ENCODE measurements around the gene FAF1. TPM values are rescaled to one million over a fixed set of nuclear protein-coding genes. Genes with fewer than 3 reads are reported as not detected.
"Not testable (repeated sequence)": the region's sequence is repeated elsewhere in the genome, so short reads cannot be mapped to it uniquely, and the experiment has no call there.

FAF1 gene
- total RNA-seq, 2 experiments from 2014 or later, result 84.6 to 88.2 TPM

DNA sequence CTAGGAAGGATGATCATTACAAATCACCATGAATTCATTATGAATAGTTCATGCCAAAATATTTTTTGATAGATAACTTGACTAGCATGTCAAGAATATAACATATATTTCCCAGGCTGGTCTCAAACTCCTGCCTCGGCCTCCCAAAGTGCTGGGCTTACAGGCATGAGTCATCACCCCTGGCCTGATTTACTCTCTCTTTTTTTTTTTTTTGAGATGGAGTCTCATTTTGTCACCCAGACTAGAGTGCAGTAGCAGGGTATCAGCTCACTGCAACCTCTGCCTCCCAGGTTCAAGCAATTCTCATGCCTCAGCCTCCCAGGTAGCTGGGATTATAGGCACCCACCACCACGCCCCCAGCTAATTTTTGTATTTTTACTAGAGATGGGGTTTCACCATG, 24.8 kb downstream of the FAF1 start:
- POLR2A ChIA-PET; H3K4me3 Mint-ChIP-seq; DNase-seq; H3K27ac Mint-ChIP-seq; CTCF ChIA-PET; H3K27me3 Mint-ChIP-seq; H3K36me3 Mint-ChIP-seq (ENCODE audit: low read depth); H3K9me3 Mint-ChIP-seq: not testable (repeated sequence)
- H3K4me1 Mint-ChIP-seq, result peaks cover 10% of the 10 kb centered on the region

DNA sequence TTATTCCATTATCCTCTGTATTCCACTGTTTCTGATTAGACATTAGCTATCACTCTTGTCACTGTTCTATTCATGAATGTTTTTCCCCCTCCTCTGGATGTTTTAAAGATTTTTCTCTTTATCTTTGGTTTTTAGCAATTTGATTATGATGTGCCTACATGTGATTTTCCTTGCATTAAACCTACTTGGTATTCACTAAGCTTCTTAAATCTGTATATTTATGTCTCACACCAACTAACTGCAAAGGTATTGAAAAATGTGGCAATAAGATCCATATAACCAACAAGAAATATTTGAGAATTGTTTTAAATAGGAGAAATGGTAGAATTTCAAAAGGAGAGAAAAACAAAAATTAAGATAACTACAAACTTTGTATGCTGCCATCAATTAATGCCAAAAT, 25.2 kb downstream of the FAF1 start:
- Mint-ChIP-seq H3K9me3 (no peaks in the 10 kb centered on the region), H3K27me3 (no peaks in the 10 kb centered on the region), H3K4me3 (no peak overlapping the region), H3K4me1 (peaks cover 15% of the 10 kb centered on the region), H3K36me3 (ENCODE audit: low read depth) (peaks cover 3% of the 10 kb centered on the region), H3K27ac (no peak overlapping the region)
- ChIA-PET POLR2A (no interaction called here), CTCF (no interaction called here)
- no peak for DNase-seq

DNA sequence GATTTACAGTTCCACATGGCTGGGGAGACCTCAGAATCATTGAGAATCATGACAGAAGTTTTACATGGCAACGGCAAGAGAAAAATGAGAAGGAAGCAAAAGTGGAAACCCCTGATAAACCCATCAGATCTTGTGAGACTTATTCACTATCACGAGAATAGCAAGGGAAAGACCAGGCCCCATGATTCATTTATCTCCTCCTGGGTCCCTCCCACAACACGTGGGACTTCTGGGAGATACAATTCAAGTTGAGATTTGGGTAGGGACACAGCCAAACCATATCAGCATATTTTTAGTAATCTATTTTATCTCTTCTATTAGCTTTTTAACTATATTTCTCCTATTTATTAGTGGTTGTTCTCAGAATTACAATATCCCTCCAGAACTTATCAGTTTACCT, 26.3 kb downstream of the FAF1 start:
- CTCF ChIA-PET; H3K9me3 Mint-ChIP-seq; H3K27me3 Mint-ChIP-seq; DNase-seq; H3K4me3 Mint-ChIP-seq; H3K36me3 Mint-ChIP-seq (ENCODE audit: low read depth); POLR2A ChIA-PET; H3K27ac Mint-ChIP-seq: not testable (repeated sequence)
- H3K4me1 Mint-ChIP-seq, result peaks cover 15% of the 10 kb centered on the region

DNA sequence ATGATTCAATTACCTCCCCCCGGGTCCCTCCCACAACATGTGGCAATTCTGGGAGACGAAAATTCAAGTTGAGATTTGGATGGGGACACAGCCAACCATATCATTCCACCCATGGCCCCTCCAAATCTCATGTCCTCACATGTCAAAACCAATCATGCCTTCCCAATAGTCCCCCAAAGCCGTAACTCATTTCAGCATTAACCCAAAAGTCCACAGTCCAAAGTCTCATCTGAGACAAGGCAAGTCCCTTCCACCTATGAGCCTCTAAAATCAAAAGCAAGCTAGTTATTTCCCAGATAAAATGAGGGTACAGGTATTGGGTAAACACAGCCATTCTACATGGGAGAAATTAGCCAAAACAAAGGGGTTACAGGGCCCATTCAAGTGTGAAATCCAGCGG, 28.0 kb downstream of the FAF1 start:
- CTCF ChIA-PET, result interaction anchor here (1.0 kb wide), 1 partner anchor 28 kb away, joined by 3 read pairs; the partner anchor contains the start of gene FAF1
- POLR2A ChIA-PET, result not testable (repeated sequence)

DNA sequence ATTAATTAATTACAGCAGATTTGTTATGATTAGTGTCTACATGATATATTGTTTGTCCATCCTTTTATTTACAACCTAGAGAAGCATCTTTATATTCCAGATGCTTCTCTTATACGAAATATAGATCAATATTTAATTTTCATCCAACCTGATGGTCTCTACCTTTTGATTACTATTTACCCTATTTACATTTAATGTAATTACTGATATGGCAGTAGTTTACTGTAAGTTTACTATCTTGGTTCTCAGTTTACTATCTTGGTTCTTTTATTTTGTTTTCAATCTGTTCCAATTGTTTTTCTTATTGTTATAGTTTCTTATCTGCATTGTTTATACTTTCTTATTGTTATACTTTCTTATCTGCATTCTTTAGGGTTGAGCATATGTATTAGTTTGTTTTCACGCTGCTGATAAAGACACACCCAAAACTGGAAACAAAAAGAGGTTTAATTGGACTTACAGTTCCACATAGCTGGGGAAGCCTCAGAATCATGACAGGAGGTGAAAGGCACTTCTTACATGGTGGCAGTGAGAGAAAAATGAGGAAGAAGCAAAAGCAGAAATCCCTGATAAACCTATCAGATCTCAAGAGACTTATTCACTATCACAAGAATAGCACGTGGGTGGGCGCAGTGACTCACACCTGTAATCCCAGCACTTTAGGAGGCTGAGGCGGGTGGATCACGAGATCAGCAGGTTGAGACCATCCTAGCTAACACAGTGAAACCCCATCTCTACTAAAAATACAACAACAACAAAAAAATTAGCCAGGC, 28.9 kb downstream of the FAF1 start:
- CTCF ChIA-PET, result interaction anchor here (1.0 kb wide), 1 partner anchor 29 kb away, joined by 3 read pairs; the partner anchor contains the start of gene FAF1

More for the DNA sequence above, 28.0 kb downstream of the FAF1 start:
- not testable (repeated sequence) for DNase-seq; H3K27me3 Mint-ChIP-seq; H3K36me3 Mint-ChIP-seq (ENCODE audit: low read depth); H3K4me3 Mint-ChIP-seq; H3K27ac Mint-ChIP-seq; H3K9me3 Mint-ChIP-seq
- peaks cover 17% of the 10 kb centered on the region for H3K4me1 Mint-ChIP-seq

DNA sequence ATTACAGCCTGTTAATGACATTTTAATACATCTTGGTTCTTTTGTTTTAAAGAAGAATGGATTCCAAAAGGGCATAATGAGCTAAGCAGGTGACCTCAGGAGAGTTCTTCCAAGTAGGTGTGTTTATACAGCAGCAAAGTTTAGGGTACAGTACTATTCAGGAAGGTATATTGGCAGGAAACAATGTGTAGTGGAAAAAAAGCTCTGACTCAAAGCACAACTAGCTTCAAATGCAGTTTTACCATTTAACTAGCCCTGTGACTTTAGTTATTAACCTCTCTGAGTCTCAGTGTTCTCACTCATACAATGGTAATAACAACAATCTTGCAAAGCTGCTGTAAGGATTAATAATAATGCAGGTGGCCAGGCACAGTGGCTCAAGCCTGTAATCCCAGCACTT, 29.9 kb downstream of the FAF1 start:
- no peak overlapping the region for H3K4me3 Mint-ChIP-seq
- CTCF ChIA-PET, result interaction anchor here (1.0 to 1.3 kb wide), 5 partner anchors 9 to 47 kb away, joined by 3 to 4 read pairs (median 3); no protein-coding TSS in a partner anchor
- POLR2A ChIA-PET, result interaction anchor here (0.5 kb wide), 1 partner anchor 327 kb away, joined by 11 read pairs; no protein-coding TSS in a partner anchor
- DNase-seq, result no peak
- peaks cover 10% of the 10 kb centered on the region for H3K36me3 Mint-ChIP-seq (ENCODE audit: low read depth)
- no peaks in the 10 kb centered on the region for H3K27me3 Mint-ChIP-seq
- no peak overlapping the region for H3K27ac Mint-ChIP-seq
- H3K4me1 Mint-ChIP-seq, result peaks cover 17% of the 10 kb centered on the region
- peaks cover under 1% of the 10 kb centered on the region for H3K9me3 Mint-ChIP-seq

More for the DNA sequence above, 28.9 kb downstream of the FAF1 start:
- Mint-ChIP-seq H3K27ac (no peak overlapping the region), H3K4me3 (no peak overlapping the region), H3K9me3 (no peaks in the 10 kb centered on the region), H3K27me3 (no peaks in the 10 kb centered on the region), H3K4me1 (peaks cover 17% of the 10 kb centered on the region), H3K36me3 (ENCODE audit: low read depth) (peaks cover 8% of the 10 kb centered on the region)
- POLR2A ChIA-PET, result no interaction called here
- DNase-seq, result no peak

DNA sequence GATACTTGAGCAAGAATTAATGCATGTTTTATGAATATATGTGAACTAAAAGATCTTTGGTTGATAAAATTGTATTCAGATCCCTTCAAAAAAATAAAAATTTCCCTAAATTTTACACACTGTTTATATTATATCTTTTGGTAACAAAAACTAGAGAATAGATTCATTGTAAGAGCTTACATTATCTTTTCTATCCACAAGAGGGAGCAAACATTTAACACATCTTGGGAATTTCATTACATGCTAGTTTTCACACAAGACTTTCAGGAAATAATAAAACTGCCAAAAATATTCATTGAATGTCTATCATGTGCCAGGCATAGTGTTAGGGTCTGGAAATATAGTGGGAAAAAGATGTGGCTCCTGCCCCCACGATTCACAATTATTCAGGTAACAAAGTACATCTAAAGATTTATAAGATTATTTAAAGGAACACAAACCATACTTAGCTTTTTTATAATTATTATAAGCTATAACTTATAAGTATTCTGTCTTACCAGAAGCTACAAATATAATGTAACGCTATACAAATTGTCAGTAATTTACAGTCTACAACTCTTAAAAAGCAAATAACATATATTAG, 30.6 kb downstream of the FAF1 start:
- H3K4me1 Mint-ChIP-seq, result peaks cover 17% of the 10 kb centered on the region
- POLR2A ChIA-PET, result interaction anchor here (0.5 kb wide), 1 partner anchor 328 kb away, joined by 11 read pairs; no protein-coding TSS in a partner anchor
- H3K9me3 Mint-ChIP-seq, result peaks cover 3% of the 10 kb centered on the region
- CTCF ChIA-PET, result interaction anchor here (1.0 to 1.3 kb wide), 6 partner anchors 9 to 48 kb away, joined by 3 to 4 read pairs (median 3); no protein-coding TSS in a partner anchor
- H3K27me3 Mint-ChIP-seq, result no peaks in the 10 kb centered on the region
- no peak overlapping the region for H3K4me3 Mint-ChIP-seq
- H3K36me3 Mint-ChIP-seq (ENCODE audit: low read depth), result peaks cover 13% of the 10 kb centered on the region
- no peak for DNase-seq
- H3K27ac Mint-ChIP-seq, result no peak overlapping the region

DNA sequence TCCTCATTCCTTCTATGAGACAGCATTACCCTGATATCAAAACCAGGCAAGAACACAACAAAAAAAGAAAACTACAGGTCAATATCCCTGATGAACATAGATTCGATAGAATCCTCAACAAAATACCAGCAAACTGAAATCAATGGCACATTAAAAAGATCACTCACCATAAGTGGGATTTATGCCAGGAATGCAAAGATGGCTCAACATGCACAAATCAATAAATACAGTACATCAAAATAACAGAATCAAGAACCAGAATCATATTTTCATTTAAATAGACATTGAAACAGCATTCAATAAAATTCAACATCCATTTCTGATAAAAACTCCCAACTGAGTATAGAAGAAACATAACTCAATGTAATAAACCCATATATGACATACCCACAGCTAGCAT, 36.5 kb downstream of the FAF1 start:
- H3K4me3 Mint-ChIP-seq, result no peak overlapping the region
- ChIA-PET CTCF (no interaction called here), POLR2A (no interaction called here)
- no peaks in the 10 kb centered on the region for H3K27me3 Mint-ChIP-seq
- no peak for DNase-seq
- H3K27ac Mint-ChIP-seq, result no peak overlapping the region
- H3K9me3 Mint-ChIP-seq, result peaks cover 25% of the 10 kb centered on the region
- peaks cover 5% of the 10 kb centered on the region for H3K4me1 Mint-ChIP-seq
- peaks cover 32% of the 10 kb centered on the region for H3K36me3 Mint-ChIP-seq (ENCODE audit: low read depth)

DNA sequence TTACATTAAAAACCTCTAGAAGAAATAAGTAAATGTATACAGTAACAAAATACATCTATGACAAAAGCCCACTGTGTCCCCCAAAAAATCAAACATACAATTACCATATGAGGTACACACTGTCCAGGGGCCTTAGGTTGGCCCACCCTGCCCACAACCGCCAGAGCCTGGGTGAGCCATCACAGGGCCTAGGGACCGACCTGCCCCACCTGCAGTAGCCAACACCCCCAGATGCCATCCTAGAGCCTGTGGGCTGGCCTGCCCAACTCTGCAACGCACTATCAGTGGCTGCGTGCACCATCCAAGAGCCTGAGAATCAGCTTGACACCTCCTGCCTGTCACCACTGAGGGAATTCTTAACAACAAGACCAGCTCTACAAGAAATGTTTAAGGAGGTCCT, 39.0 kb downstream of the FAF1 start:
- Mint-ChIP-seq H3K4me1 (peaks cover 2% of the 10 kb centered on the region), H3K36me3 (ENCODE audit: low read depth) (peaks cover 26% of the 10 kb centered on the region), H3K9me3 (peaks cover 25% of the 10 kb centered on the region), H3K4me3 (no peak overlapping the region), H3K27me3 (no peaks in the 10 kb centered on the region), H3K27ac (no peak overlapping the region)
- no peak for DNase-seq
- ChIA-PET POLR2A (no interaction called here), CTCF (no interaction called here)

DNA sequence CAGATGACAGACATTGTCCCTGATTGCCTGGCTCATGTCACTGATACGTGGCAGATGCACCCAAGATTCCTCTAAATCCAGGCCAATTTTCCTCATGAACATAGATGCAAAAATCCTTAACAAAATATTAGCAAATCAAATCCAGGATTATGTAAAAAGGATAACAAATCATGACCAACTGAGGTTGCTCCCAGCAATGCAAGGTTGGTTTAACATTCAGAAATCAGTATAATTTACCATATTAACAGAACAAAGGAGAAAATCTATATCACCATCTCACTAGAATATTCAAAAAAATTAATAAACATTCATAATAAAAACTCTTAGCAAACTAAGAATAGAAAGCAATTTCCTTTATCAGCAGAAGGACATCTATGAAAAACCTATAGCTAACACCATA, 39.7 kb downstream of the FAF1 start:
- H3K27me3 Mint-ChIP-seq, result no peaks in the 10 kb centered on the region
- POLR2A ChIA-PET, result no interaction called here
- no peak overlapping the region for H3K4me3 Mint-ChIP-seq
- H3K27ac Mint-ChIP-seq, result no peak overlapping the region
- CTCF ChIA-PET, result no interaction called here
- H3K9me3 Mint-ChIP-seq, result peaks cover 25% of the 10 kb centered on the region
- DNase-seq, result no peak
- H3K36me3 Mint-ChIP-seq (ENCODE audit: low read depth), result peaks cover 26% of the 10 kb centered on the region
- peaks cover 2% of the 10 kb centered on the region for H3K4me1 Mint-ChIP-seq

DNA sequence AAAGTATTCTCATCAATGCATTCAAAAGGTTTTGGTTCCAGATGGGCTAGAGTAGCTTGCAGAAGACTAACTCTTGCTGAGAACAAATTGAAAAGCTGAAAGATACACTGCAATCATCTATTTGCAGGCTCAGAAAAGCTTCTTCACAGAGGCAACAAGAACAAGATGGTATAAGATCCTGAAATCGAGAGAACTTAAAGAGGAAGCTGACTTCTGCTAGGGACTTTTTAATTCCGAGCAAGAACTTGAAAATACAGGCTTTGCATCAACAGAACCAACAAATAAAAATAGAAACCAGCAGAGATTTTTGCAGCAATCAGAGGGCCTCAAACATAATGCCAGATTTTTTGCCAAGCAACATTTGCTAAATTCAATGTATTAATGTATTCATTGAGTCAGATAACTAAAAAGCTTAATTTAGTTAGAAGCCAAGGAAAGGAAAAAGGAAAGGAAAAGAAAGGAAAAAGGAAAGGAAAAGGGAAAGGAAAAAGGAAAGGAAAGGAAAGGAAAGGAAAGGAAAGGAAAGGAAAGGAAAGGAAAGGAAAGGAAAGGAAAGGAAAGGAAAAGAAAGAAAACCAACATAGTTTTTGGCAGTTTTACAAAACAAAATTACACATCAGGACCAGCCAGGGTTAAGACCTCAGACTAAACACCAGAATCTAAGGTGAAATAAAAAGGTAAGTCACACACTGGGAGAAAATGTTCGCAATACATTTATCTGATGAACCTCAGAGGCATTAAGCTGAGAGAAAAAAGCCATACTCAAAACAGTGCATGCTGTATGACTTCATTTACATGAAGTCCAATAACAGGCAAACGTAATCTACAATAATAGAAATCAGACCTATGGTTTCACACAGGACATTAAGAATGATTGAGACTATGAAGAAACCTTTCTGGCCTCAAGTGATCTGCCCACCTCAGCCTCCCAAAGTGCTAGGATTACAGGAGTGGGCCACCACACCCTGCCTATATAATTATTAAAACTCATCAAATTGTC, 42.6 kb downstream of the FAF1 start:
- CTCF ChIA-PET, result no interaction called here
- Mint-ChIP-seq H3K27ac (no peak overlapping the region), H3K4me3 (no peak overlapping the region), H3K36me3 (ENCODE audit: low read depth) (peaks cover 7% of the 10 kb centered on the region), H3K27me3 (no peaks in the 10 kb centered on the region), H3K4me1 (no peaks in the 10 kb centered on the region), H3K9me3 (peaks cover 7% of the 10 kb centered on the region)
- DNase-seq, result no peak
- POLR2A ChIA-PET, result no interaction called here

DNA sequence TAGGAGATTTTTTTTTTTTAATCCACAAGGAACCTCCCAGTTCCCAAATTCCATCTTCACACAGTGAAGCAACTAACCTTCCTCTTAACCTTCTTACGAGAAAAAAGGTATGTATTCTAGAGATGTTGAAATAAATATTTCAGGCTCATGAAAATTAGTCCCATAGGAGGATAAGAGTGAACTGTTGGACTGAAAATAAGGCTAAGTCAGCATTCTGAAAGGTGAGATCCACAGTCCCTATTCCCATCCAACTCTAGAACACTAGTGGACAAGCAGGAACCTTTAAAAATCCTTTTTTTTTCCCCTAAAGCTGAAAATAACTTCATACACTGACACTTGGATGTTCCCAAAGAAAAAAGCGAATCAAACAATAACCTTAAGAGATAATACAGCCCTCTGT, 44.4 kb downstream of the FAF1 start:
- Mint-ChIP-seq H3K4me1 (no peaks in the 10 kb centered on the region), H3K27ac (no peak overlapping the region), H3K36me3 (ENCODE audit: low read depth) (peaks cover 8% of the 10 kb centered on the region), H3K27me3 (no peaks in the 10 kb centered on the region), H3K9me3 (peaks cover 2% of the 10 kb centered on the region), H3K4me3 (no peak overlapping the region)
- POLR2A ChIA-PET, result no interaction called here
- CTCF ChIA-PET, result interaction anchor here (0.6 to 0.7 kb wide), 2 partner anchors 135 to 1316 kb away, joined by 4 to 5 read pairs; no protein-coding TSS in a partner anchor
- DNase-seq, result no peak

DNA sequence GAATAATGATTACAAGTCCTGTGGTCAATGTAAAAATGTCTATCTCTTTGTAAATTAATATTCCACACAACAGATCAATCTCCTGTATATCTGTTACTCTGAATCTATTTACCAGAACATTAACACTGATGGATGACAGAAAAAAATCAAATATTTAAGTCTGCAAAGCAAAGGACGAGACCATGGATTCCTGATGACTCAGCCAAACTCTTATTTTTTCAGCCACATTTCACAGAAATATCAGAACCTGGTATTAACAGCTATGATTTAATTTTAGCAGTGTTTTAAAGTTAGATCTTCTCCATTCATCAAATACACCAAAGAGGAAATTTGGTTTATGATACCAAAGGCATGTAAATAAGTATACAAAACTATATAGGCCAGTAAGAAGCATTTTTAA, 46.1 kb downstream of the FAF1 start:
- Mint-ChIP-seq H3K36me3 (ENCODE audit: low read depth) (peaks cover 14% of the 10 kb centered on the region), H3K27ac (no peak overlapping the region), H3K9me3 (peaks cover 5% of the 10 kb centered on the region), H3K27me3 (no peaks in the 10 kb centered on the region), H3K4me3 (no peak overlapping the region), H3K4me1 (no peaks in the 10 kb centered on the region)
- POLR2A ChIA-PET, result no interaction called here
- CTCF ChIA-PET, result no interaction called here
- DNase-seq, result no peak
